Sigmoid colon (tissue), 4 donors: Measurements from ENCODE around the gene PPP1R37.

ENCODE experiments used
- CTCF ChIP-seq, 4 experiments: fragments of 450-650 bp in 3 of 4; fragments of 200-600 bp in 1 of 4; IDR thresholded peaks; one replicate each; pipeline ENCODE4 v1.5.1; 2016 to 2019; ENCODE audit warnings: antibody characterized with exemption in 4 of 4, mild to moderate bottlenecking in 3 of 4, moderate library complexity in 2 of 4
- EP300 ChIP-seq, 4 donors: sonication (generic); formaldehyde crosslinking; IDR thresholded peaks; one replicate each; pipeline ENCODE4 v1.6.1; 2017; ENCODE audit warnings: antibody characterized with exemption in 4 of 4
- POLR2A ChIP-seq, 2 donors: fragments of 450-650 bp; IDR thresholded peaks; one replicate each; pipeline ENCODE4 v1.6.1; 2016; ENCODE audit warnings: antibody characterized with exemption in 2 of 2, mild to moderate bottlenecking in 2 of 2, moderate library complexity in 2 of 2
- POLR2AphosphoS5 ChIP-seq, 4 donors: sonication (generic); formaldehyde crosslinking; IDR thresholded peaks; one replicate each; pipeline ENCODE4 v1.6.1; 2017; ENCODE audit warnings: antibody characterized with exemption in 4 of 4

- TF ChIP-seq CTCF (IDR thresholded peaks at IDR 0.05): no peak
- no peak for TF ChIP-seq POLR2A (IDR thresholded peaks at IDR 0.05)
- TF ChIP-seq EP300 (IDR thresholded peaks at IDR 0.05): no peak
- TF ChIP-seq POLR2AphosphoS5 (IDR thresholded peaks at IDR 0.05): no peak
Observed at GRCh38 chr19:45097450-45097775, 4.4 kb downstream of the PPP1R37 start.
